ENCODE results near the gene SLC25A53. TPM values are rescaled to one million over a fixed set of nuclear protein-coding genes. Genes with fewer than 3 reads are reported as not detected.
"Not testable (repeated sequence)": the region's sequence is repeated elsewhere in the genome, so short reads cannot be mapped to it uniquely, and the experiment has no call there.

Gene SLC25A53
- total RNA-seq, 4 donors from 2014 or later, result 2.2 to 26.1 (median 13.2) TPM

GRCh38 chrX:104117759-104118158 is 39.0 kb downstream of the SLC25A53 start:
- TF ChIP-seq EP300 (IDR thresholded peaks at IDR 0.05), result no peak
- TF ChIP-seq CTCF (IDR thresholded peaks at IDR 0.05), result no peak
- no peak for TF ChIP-seq POLR2A (IDR thresholded peaks at IDR 0.05)
- peaks cover 0 to 5% (median 0%) of the 10 kb centered on the region in 4 donors for H3K4me1 ChIP-seq
- no peaks in the 10 kb centered on the region for H3K9me3 ChIP-seq
- no peak overlapping the region for H3K27ac ChIP-seq
- DNase-seq (ENCODE audit: low spot score in 2 of 2), result no peak
- no peaks in the 10 kb centered on the region for H3K36me3 ChIP-seq
- H3K27me3 ChIP-seq, result peaks cover 0 to 4% of the 10 kb centered on the region in 2 donors
- H3K4me3 ChIP-seq, result no peak overlapping the region

GRCh38 chrX:104113222-104113965 is 43.4 kb downstream of the SLC25A53 start:
- peak overlapping the region in 3 of 4 donors; percentile 76 to 87 (median 85) for H3K27ac ChIP-seq
- H3K9me3 ChIP-seq, result no peaks in the 10 kb centered on the region
- H3K27me3 ChIP-seq, result peaks cover 0 to 11% of the 10 kb centered on the region in 2 donors
- H3K36me3 ChIP-seq, result no peaks in the 10 kb centered on the region
- 7 to 41% methylated on average over 21 to 24 of the region's 24 CpGs for WGBS, 2 donors
- DNase-seq (ENCODE audit: low spot score in 2 of 2), result peak in 1 of 2 donors; percentile 12
- peak; percentile 23 to 47 (median 32) for TF ChIP-seq CTCF (IDR thresholded peaks at IDR 0.05)
- no peak for TF ChIP-seq POLR2A (IDR thresholded peaks at IDR 0.05)
- TF ChIP-seq EP300 (IDR thresholded peaks at IDR 0.05), result no peak
- H3K4me3 ChIP-seq, result peak overlapping the region; percentile 39 to 71 (median 58)
- H3K4me1 ChIP-seq, result peaks cover 0 to 5% (median 0%) of the 10 kb centered on the region in 4 donors

GRCh38 chrX:104112326-104112951 is 44.4 kb downstream of the SLC25A53 start, which contains the start of gene ZCCHC18:
ZCCHC18 (plus strand) TSS chrX:104112523; CDS start chrX:104114112, 1,589 bp downstream.
- WGBS, 2 donors, result 0 to 50% methylated on average over 1 to 37 of the region's 67 CpGs
- peaks cover 0 to 5% (median 0%) of the 10 kb centered on the region in 4 donors for H3K4me1 ChIP-seq
- TF ChIP-seq EP300 (IDR thresholded peaks at IDR 0.05) (peak in 1 of 2 donors; percentile 41), POLR2A (IDR thresholded peaks at IDR 0.05) (peak in 1 of 2 donors; percentile 55), CTCF (IDR thresholded peaks at IDR 0.05) (no peak)
- H3K36me3 ChIP-seq, result no peaks in the 10 kb centered on the region
- peak within 1 kb of the TSS; percentile 39 to 71 (median 58) for H3K4me3 ChIP-seq
- H3K27ac ChIP-seq, result peak within 1 kb of the TSS; percentile 73 to 87 (median 80)
- H3K27me3 ChIP-seq, result peaks cover 0 to 10% of the 10 kb centered on the region in 2 donors
- DNase-seq (ENCODE audit: low spot score in 2 of 2), result no peak
- no peaks in the 10 kb centered on the region for H3K9me3 ChIP-seq

- H3K9me3 ChIP-seq; H3K4me3 ChIP-seq; H3K4me1 ChIP-seq; DNase-seq (ENCODE audit: low spot score in 2 of 2); H3K27ac ChIP-seq; H3K36me3 ChIP-seq; H3K27me3 ChIP-seq: not testable (repeated sequence)
- WGBS, 2 donors, result 63 to 73% methylated on average over 6 of the region's 6 CpGs
These were observed 46.1 kb downstream of the SLC25A53 start for GRCh38 chrX:104110491-104111240.

DNA sequence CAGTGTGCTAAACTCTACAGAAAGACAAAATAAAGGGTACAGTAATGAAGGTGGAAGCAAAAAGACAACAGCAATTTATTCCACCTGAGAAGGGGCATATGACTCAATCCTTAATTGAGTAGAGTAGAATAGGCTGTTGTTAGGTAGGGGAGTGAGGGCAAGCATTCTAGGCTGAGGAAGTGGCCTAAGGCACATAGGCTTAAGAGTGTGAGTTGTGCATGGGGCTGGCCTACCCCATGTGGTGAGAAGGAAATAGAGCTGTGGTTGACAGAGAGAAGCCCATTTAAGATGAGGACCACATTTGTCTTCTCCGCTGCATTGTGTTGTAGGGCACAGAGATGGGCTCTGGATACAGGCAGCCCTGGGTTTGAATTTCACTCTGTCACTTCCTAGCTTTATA is 47.9 kb downstream of the SLC25A53 start:
- no peak overlapping the region for H3K4me3 ChIP-seq
- TF ChIP-seq EP300 (IDR thresholded peaks at IDR 0.05) (no peak), CTCF (IDR thresholded peaks at IDR 0.05) (no peak), POLR2A (IDR thresholded peaks at IDR 0.05) (no peak)
- no peak for DNase-seq (ENCODE audit: low spot score in 2 of 2)

More for the DNA sequence above, 47.9 kb downstream of the SLC25A53 start:
- 90 to 95% methylated on average over 1 of the region's 1 CpG for WGBS, 2 donors
- no peaks in the 10 kb centered on the region for H3K36me3 ChIP-seq
- H3K4me1 ChIP-seq, result peaks cover 0 to 5% (median 0%) of the 10 kb centered on the region in 4 donors
- no peaks in the 10 kb centered on the region for H3K9me3 ChIP-seq
- H3K27ac ChIP-seq, result no peak overlapping the region
- peaks cover 0 to 7% of the 10 kb centered on the region in 2 donors for H3K27me3 ChIP-seq
